ENCODE measurements around the gene EIF4E1B. TPM values are rescaled to one million over a fixed set of nuclear protein-coding genes. Genes with fewer than 3 reads are reported as not detected.

Gene EIF4E1B
- total and polyA plus RNA-seq, 2 experiments from 2014 or later = 0.17 TPM; not detected in 1

GRCh38 chr5:176640616-176641015 lies 10.1 kb downstream of the EIF4E1B start:
- H3K9me2 ChIP-seq (ENCODE audit: insufficient read depth) = no peaks in the 10 kb centered on the region
- H3K27me3 Mint-ChIP-seq (ENCODE audit: insufficient read depth, low read depth, poor library complexity) = peaks cover 18% of the 10 kb centered on the region

More at GRCh38 chr5:176640616-176641015, 10.1 kb downstream of the EIF4E1B start:
- Histone ChIP-seq H3F3A (replicated peaks; ENCODE audit: low read depth) (no peaks in the 10 kb centered on the region), H3K27me3 (ENCODE audit: insufficient read depth) (no peaks in the 10 kb centered on the region), H3K4me2 (no peak overlapping the region), H3K4me3 (no peak overlapping the region), H3K27ac (ENCODE audit: low read depth) (no peak overlapping the region), H3K4me1 (ENCODE audit: insufficient read depth) (no peaks in the 10 kb centered on the region), H3K36me3 (ENCODE audit: insufficient read depth) (no peaks in the 10 kb centered on the region), H4K20me1 (replicated peaks; ENCODE audit: insufficient read depth) (no peaks in the 10 kb centered on the region), H3K79me2 (replicated peaks; ENCODE audit: insufficient read depth) (no peaks in the 10 kb centered on the region), H2AFZ (no peak overlapping the region)
- no peaks in the 10 kb centered on the region for H3K36me3 Mint-ChIP-seq (ENCODE audit: low read depth)
- H3K4me1 Mint-ChIP-seq = peaks cover 34% of the 10 kb centered on the region
- H3K9me3 Mint-ChIP-seq = no peaks in the 10 kb centered on the region; the same call in 2 of the 3 replicates
- no peak for TF ChIP-seq CREB1 (CRISPR knock-in tag; IDR thresholded peaks at IDR 0.05; ENCODE audit: low read depth)
- TF ChIP-seq EZH2 (IDR thresholded peaks at IDR 0.05; ENCODE audit: low read depth, unreplicated experiment) = no peak
- TF ChIP-seq STAT1 (IDR thresholded peaks at IDR 0.05; ENCODE audit: unreplicated experiment) = no peak
- TF ChIP-seq NANOG (IDR thresholded peaks at IDR 0.05; ENCODE audit: borderline replicate concordance) = no peak
- TF ChIP-seq JUNB (IDR thresholded peaks at IDR 0.05; ENCODE audit: unreplicated experiment) = no peak
- no peak for TF ChIP-seq ZNF331 (CRISPR knock-in tag; IDR thresholded peaks at IDR 0.05; ENCODE audit: low read depth)
- no peak for TF ChIP-seq POLR2AphosphoS5 (IDR thresholded peaks at IDR 0.05; ENCODE audit: low read depth)
- no peak for TF ChIP-seq REST (IDR thresholded peaks at IDR 0.05; ENCODE audit: unreplicated experiment)
- TF ChIP-seq ZNF462 (CRISPR knock-in tag; IDR thresholded peaks at IDR 0.05) = no peak
- TF ChIP-seq ETS1 (IDR thresholded peaks at IDR 0.05) = no peak
- TF ChIP-seq EZH2phosphoT487 (IDR thresholded peaks at IDR 0.05; ENCODE audit: unreplicated experiment) = no peak
- no peak for TF ChIP-seq ZNF114 (CRISPR knock-in tag; IDR thresholded peaks at IDR 0.05)
- no peak for TF ChIP-seq CTCF (conservative IDR thresholded peaks at IDR 0.05; ENCODE audit: low read depth in 2 of 2)
- H3K27ac Mint-ChIP-seq = no peak overlapping the region
- no peak for DNase-seq (ENCODE audit: low spot score)
- no peak for ATAC-seq
- H3K4me3 Mint-ChIP-seq = no peak overlapping the region
